ENCODE data around the gene PIGK.
A peak's percentile ranks its signal among the peaks of the same experiment; 100 is the strongest.

Gene PIGK

DNA sequence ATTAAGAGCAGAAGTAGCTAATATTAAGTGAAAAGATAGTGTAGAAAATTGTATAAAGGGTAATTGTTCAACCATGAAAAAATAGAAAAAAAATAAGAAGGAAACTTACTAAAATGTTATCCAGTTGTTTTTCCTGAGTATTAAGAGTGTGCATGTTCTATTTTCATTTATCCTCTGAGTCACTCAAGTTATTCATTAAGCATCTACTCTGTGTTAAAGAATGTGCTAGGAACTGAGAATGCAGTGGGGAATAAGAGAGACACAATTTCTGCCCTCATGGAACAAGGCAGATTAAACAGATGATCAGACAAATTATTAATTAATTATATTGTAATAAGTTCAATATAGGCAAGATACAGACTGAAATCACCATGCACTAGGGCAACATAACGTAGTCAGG is 10.8 kb upstream of the PIGK start:
- no peak overlapping the region for H3K14ac ChIP-seq (ENCODE audit: low read length in 2 of 2)
- H3K18ac ChIP-seq (ENCODE audit: low read depth in 1 of 2, low read length in 2 of 2), result no peak overlapping the region
- no peak overlapping the region for H3K4me3 ChIP-seq (ENCODE audit: insufficient read depth in 1 of 2, low read depth in 1 of 2, low read length in 2 of 2)
- H2AK5ac ChIP-seq (ENCODE audit: low read length, severe bottlenecking), result no peak overlapping the region
- H3K23ac ChIP-seq (ENCODE audit: low read length in 2 of 2), result no peak overlapping the region
- no peak overlapping the region for H2BK12ac ChIP-seq (ENCODE audit: low read length in 2 of 2)
- no peak overlapping the region for H3K4me2 ChIP-seq (ENCODE audit: low read length, poor library complexity, severe bottlenecking)
- no peak overlapping the region for H4K91ac ChIP-seq (ENCODE audit: low read length)
- peaks cover 2% of the 10 kb centered on the region for H3K4me1 ChIP-seq (ENCODE audit: control insufficient read depth, insufficient read depth, low read depth, low read length)
- H2BK120ac ChIP-seq (ENCODE audit: low read depth, low read length), result no peak overlapping the region
- no peak overlapping the region for H3K4ac ChIP-seq (ENCODE audit: low read depth in 1 of 2, low read length in 2 of 2)
- H3K27me3 ChIP-seq (ENCODE audit: control insufficient read depth in 1 of 2, insufficient read depth in 1 of 2, low read length in 2 of 2), result no peaks in the 10 kb centered on the region
- peaks cover 10% of the 10 kb centered on the region for H3K9me3 ChIP-seq (ENCODE audit: control insufficient read depth, low read length)
- H3K79me1 ChIP-seq (replicated peaks; ENCODE audit: low read length, poor library complexity, severe bottlenecking), result no peaks in the 10 kb centered on the region
- H2BK5ac ChIP-seq (ENCODE audit: low read depth, low read length, poor library complexity, severe bottlenecking), result no peak overlapping the region
- no peak overlapping the region for H4K8ac ChIP-seq (ENCODE audit: low read length)
- DNase-seq, result no peak
- no peak overlapping the region for H3K9ac ChIP-seq (ENCODE audit: low read length)
- WGBS, result no CpG with 5 or more reads among the region's 1 CpG
- H2BK15ac ChIP-seq (ENCODE audit: low read depth, poor library complexity, severe bottlenecking), result no peak overlapping the region
- H3K36me3 ChIP-seq (ENCODE audit: control insufficient read depth in 1 of 2, insufficient read depth in 2 of 2, low read depth in 1 of 2, low read length in 2 of 2), result no peaks in the 10 kb centered on the region
- H2AFZ ChIP-seq (ENCODE audit: low read depth, low read length), result no peak overlapping the region
- H3K27ac ChIP-seq (ENCODE audit: low read length, poor library complexity, severe bottlenecking), result peak overlapping the region; percentile 92

DNA sequence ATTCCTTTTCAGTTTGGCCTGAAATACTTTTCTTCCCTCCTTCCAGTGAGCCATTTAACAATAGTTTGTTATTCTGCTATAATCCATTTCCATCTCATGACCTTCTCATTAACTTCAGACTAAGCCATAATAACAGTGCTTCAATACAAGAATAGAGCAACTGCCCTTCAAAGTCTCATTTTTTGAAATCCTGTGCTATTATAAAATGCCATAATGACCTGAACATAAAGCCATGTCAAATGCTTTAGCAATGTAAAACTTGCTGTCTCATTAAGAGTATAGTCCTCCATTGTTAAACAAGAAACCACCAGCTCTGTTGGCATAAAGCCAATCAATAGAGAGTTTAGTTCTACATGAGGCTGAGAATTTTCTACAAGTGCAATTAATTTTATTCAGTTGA is 9.6 kb upstream of the PIGK start:
- H3K27me3 ChIP-seq (ENCODE audit: control insufficient read depth in 1 of 2, insufficient read depth in 1 of 2, low read length in 2 of 2), result no peaks in the 10 kb centered on the region

DNA sequence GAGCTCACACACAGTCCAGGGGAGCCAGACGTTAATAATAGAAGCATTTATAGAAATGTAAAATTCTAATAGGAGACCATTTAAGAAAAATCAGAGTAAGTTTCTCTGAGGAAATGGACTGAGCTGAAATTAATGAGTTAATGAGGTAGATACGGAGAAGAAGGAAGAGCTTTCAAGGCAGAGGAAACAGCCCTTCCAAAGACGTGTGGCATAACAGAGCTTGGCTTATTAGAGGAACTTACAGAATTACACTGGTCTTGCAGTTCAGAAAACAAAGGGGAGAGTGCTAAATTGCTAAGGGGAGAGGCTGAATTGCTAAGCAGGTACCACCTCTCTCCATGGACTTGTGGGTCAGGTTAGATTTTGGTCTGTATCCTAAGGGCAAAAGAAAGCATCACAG is 8.2 kb upstream of the PIGK start:
- H3K79me1 ChIP-seq (replicated peaks; ENCODE audit: low read length, poor library complexity, severe bottlenecking), result peaks cover 5% of the 10 kb centered on the region
- WGBS, result 74% methylated on average over 2 of the region's 3 CpGs

More for the DNA sequence above, 9.6 kb upstream of the PIGK start:
- Histone ChIP-seq H3K9me3 (ENCODE audit: control insufficient read depth, low read length) (peaks cover 10% of the 10 kb centered on the region), H3K9ac (ENCODE audit: low read length) (no peak overlapping the region), H3K27ac (ENCODE audit: low read length, poor library complexity, severe bottlenecking) (peak overlapping the region; percentile 57), H2AK5ac (ENCODE audit: low read length, severe bottlenecking) (no peak overlapping the region), H3K4ac (ENCODE audit: low read depth in 1 of 2, low read length in 2 of 2) (no peak overlapping the region), H3K4me3 (ENCODE audit: insufficient read depth in 1 of 2, low read depth in 1 of 2, low read length in 2 of 2) (no peak overlapping the region), H3K18ac (ENCODE audit: low read depth in 1 of 2, low read length in 2 of 2) (no peak overlapping the region), H4K91ac (ENCODE audit: low read length) (no peak overlapping the region), H3K36me3 (ENCODE audit: control insufficient read depth in 1 of 2, insufficient read depth in 2 of 2, low read depth in 1 of 2, low read length in 2 of 2) (no peaks in the 10 kb centered on the region), H2BK5ac (ENCODE audit: low read depth, low read length, poor library complexity, severe bottlenecking) (no peak overlapping the region), H2AFZ (ENCODE audit: low read depth, low read length) (no peak overlapping the region), H3K4me2 (ENCODE audit: low read length, poor library complexity, severe bottlenecking) (no peak overlapping the region), H3K79me1 (replicated peaks; ENCODE audit: low read length, poor library complexity, severe bottlenecking) (peaks cover 2% of the 10 kb centered on the region), H3K4me1 (ENCODE audit: control insufficient read depth, insufficient read depth, low read depth, low read length) (peaks cover 2% of the 10 kb centered on the region), H2BK15ac (ENCODE audit: low read depth, poor library complexity, severe bottlenecking) (no peak overlapping the region), H3K23ac (ENCODE audit: low read length in 2 of 2) (no peak overlapping the region), H2BK12ac (ENCODE audit: low read length in 2 of 2) (no peak overlapping the region), H3K14ac (ENCODE audit: low read length in 2 of 2) (no peak overlapping the region), H4K8ac (ENCODE audit: low read length) (no peak overlapping the region), H2BK120ac (ENCODE audit: low read depth, low read length) (no peak overlapping the region)
- no peak for DNase-seq

DNA sequence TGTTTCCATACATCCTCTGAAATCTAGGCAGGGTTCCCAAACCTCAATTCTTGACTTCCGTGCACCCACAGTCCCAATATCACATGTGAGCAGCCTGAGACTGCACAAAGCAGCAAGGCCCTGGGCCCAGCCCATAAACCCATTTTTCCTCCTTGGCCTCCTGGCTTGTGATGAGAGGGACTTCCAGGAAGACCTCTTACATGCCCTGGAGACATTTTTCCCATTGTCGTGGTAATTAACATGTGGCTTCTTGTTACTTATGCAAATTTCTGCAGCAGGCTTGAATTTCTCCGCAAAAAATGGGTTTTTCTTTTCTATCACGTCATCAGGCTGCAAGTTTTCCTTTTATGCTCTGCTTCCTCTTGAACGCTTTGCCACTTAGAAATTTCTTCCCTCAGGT is 3.3 kb upstream of the PIGK start:
- H4K8ac ChIP-seq (ENCODE audit: low read length), result no peak overlapping the region
- no peak overlapping the region for H2AFZ ChIP-seq (ENCODE audit: low read depth, low read length)
- H2BK5ac ChIP-seq (ENCODE audit: low read depth, low read length, poor library complexity, severe bottlenecking), result no peak overlapping the region
- no peak overlapping the region for H3K4ac ChIP-seq (ENCODE audit: low read depth in 1 of 2, low read length in 2 of 2)
- H3K4me1 ChIP-seq (ENCODE audit: control insufficient read depth, insufficient read depth, low read depth, low read length), result peaks cover 1% of the 10 kb centered on the region
- H3K27ac ChIP-seq (ENCODE audit: low read length, poor library complexity, severe bottlenecking), result no peak overlapping the region
- H3K79me1 ChIP-seq (replicated peaks; ENCODE audit: low read length, poor library complexity, severe bottlenecking), result peaks cover 17% of the 10 kb centered on the region
- H3K4me2 ChIP-seq (ENCODE audit: low read length, poor library complexity, severe bottlenecking), result no peak overlapping the region
- no peak overlapping the region for H2BK15ac ChIP-seq (ENCODE audit: low read depth, poor library complexity, severe bottlenecking)
- H3K4me3 ChIP-seq (ENCODE audit: insufficient read depth in 1 of 2, low read depth in 1 of 2, low read length in 2 of 2), result no peak overlapping the region
- no peak overlapping the region for H3K9ac ChIP-seq (ENCODE audit: low read length)
- peaks cover 8% of the 10 kb centered on the region in 2 experiments for H3K36me3 ChIP-seq (ENCODE audit: control insufficient read depth in 1 of 2, insufficient read depth in 2 of 2, low read depth in 1 of 2, low read length in 2 of 2)
- H2AK5ac ChIP-seq (ENCODE audit: low read length, severe bottlenecking), result no peak overlapping the region
- H2BK120ac ChIP-seq (ENCODE audit: low read depth, low read length), result no peak overlapping the region
- H3K27me3 ChIP-seq (ENCODE audit: control insufficient read depth in 1 of 2, insufficient read depth in 1 of 2, low read length in 2 of 2), result no peaks in the 10 kb centered on the region
- H2BK12ac ChIP-seq (ENCODE audit: low read length in 2 of 2), result no peak overlapping the region
- no peak overlapping the region for H3K23ac ChIP-seq (ENCODE audit: low read length in 2 of 2)
- WGBS, result 84% methylated on average over 5 of the region's 5 CpGs
- H3K9me3 ChIP-seq (ENCODE audit: control insufficient read depth, low read length), result no peaks in the 10 kb centered on the region
- no peak overlapping the region for H3K18ac ChIP-seq (ENCODE audit: low read depth in 1 of 2, low read length in 2 of 2)
- no peak overlapping the region for H3K14ac ChIP-seq (ENCODE audit: low read length in 2 of 2)
- H4K91ac ChIP-seq (ENCODE audit: low read length), result no peak overlapping the region
- DNase-seq, result no peak

More for the DNA sequence above, 8.2 kb upstream of the PIGK start:
- Histone ChIP-seq H2AK5ac (ENCODE audit: low read length, severe bottlenecking) (peak overlapping the region; percentile 6), H3K9ac (ENCODE audit: low read length) (no peak overlapping the region), H3K36me3 (ENCODE audit: control insufficient read depth in 1 of 2, insufficient read depth in 2 of 2, low read depth in 1 of 2, low read length in 2 of 2) (peaks cover 1 to 5% of the 10 kb centered on the region in 2 experiments), H2BK5ac (ENCODE audit: low read depth, low read length, poor library complexity, severe bottlenecking) (no peak overlapping the region), H2AFZ (ENCODE audit: low read depth, low read length) (no peak overlapping the region), H3K14ac (ENCODE audit: low read length in 2 of 2) (no peak overlapping the region), H3K23ac (ENCODE audit: low read length in 2 of 2) (no peak overlapping the region), H3K4me2 (ENCODE audit: low read length, poor library complexity, severe bottlenecking) (no peak overlapping the region), H4K8ac (ENCODE audit: low read length) (no peak overlapping the region), H3K27me3 (ENCODE audit: control insufficient read depth in 1 of 2, insufficient read depth in 1 of 2, low read length in 2 of 2) (no peaks in the 10 kb centered on the region), H2BK120ac (ENCODE audit: low read depth, low read length) (no peak overlapping the region), H3K9me3 (ENCODE audit: control insufficient read depth, low read length) (peaks cover 4% of the 10 kb centered on the region), H3K4me1 (ENCODE audit: control insufficient read depth, insufficient read depth, low read depth, low read length) (peaks cover 2% of the 10 kb centered on the region), H2BK15ac (ENCODE audit: low read depth, poor library complexity, severe bottlenecking) (no peak overlapping the region), H3K18ac (ENCODE audit: low read depth in 1 of 2, low read length in 2 of 2) (no peak overlapping the region), H4K91ac (ENCODE audit: low read length) (no peak overlapping the region), H3K4me3 (ENCODE audit: insufficient read depth in 1 of 2, low read depth in 1 of 2, low read length in 2 of 2) (no peak overlapping the region), H3K27ac (ENCODE audit: low read length, poor library complexity, severe bottlenecking) (no peak overlapping the region), H3K4ac (ENCODE audit: low read depth in 1 of 2, low read length in 2 of 2) (no peak overlapping the region), H2BK12ac (ENCODE audit: low read length in 2 of 2) (no peak overlapping the region)
- DNase-seq, result no peak
